Activated T-helper 9 cell treated with anti-CD3 and anti-CD28 coated beads, Interleukin-2, amount 50 U/mL, for 16 hours (primary cell): ENCODE measurements around the gene PCSK9.

Experiments
- DNase-seq: peaks from one replicate; pipeline ENCODE4 v3.0.0-alpha.2; 2020; ENCODE audit warnings: low read depth

The PCSK9 gene

GRCh38 chr1:55044617-55045397, 5.5 kb downstream of the PCSK9 start:
- DNase-seq = no peak

GRCh38 chr1:55045430-55045829, 6.1 kb downstream of the PCSK9 start:
- no peak for DNase-seq

- no peak for DNase-seq
Observed at GRCh38 chr1:55046871-55047270, 7.5 kb downstream of the PCSK9 start.

- no peak for DNase-seq
Observed at GRCh38 chr1:55047611-55048010, 8.3 kb downstream of the PCSK9 start.

- no peak for DNase-seq
Observed at GRCh38 chr1:55048453-55049270, 9.3 kb downstream of the PCSK9 start.

- DNase-seq = no peak
Observed at GRCh38 chr1:55049271-55049913, 10.0 kb downstream of the PCSK9 start.

- DNase-seq = no peak
Observed at GRCh38 chr1:55049914-55050278, 10.5 kb downstream of the PCSK9 start.

- no peak for DNase-seq
Observed at GRCh38 chr1:55050283-55050682, 10.9 kb downstream of the PCSK9 start.

- DNase-seq = no peak
Observed at GRCh38 chr1:55051169-55051568, 11.8 kb downstream of the PCSK9 start.

GRCh38 chr1:55051621-55052020, 12.3 kb downstream of the PCSK9 start:
- no peak for DNase-seq

GRCh38 chr1:55052221-55053142, 13.1 kb downstream of the PCSK9 start:
- no peak for DNase-seq

GRCh38 chr1:55053265-55053954, 14.1 kb downstream of the PCSK9 start:
- no peak for DNase-seq

- DNase-seq = no peak
Observed at GRCh38 chr1:55054396-55054795, 15.0 kb downstream of the PCSK9 start.

- DNase-seq = no peak
Observed at GRCh38 chr1:55055084-55055882, 15.9 kb downstream of the PCSK9 start.

- no peak for DNase-seq
Observed at GRCh38 chr1:55055951-55056631, 16.7 kb downstream of the PCSK9 start.

- DNase-seq = no peak
Observed at GRCh38 chr1:55056632-55056992, 17.3 kb downstream of the PCSK9 start.

GRCh38 chr1:55057270-55057955, 18.1 kb downstream of the PCSK9 start:
- no peak for DNase-seq

- no peak for DNase-seq
Observed at GRCh38 chr1:55057956-55058298, 18.6 kb downstream of the PCSK9 start.
